Stomach smooth muscle (tissue), 2 donors: ENCODE data around the gene ATG9A.

Source experiments
- H3K27ac ChIP-seq: one replicate; pipeline ENCODE4 v1.7.0; 2013; ENCODE audit warnings: mild to moderate bottlenecking, low read length, inconsistent platforms
- H3K27me3 ChIP-seq, 2 donors: one replicate each; pipeline ENCODE4 v1.7.0; 2013; ENCODE audit warnings: low read length in 2 of 2; ENCODE audit not compliant: insufficient read depth in 2 of 2, control insufficient read depth in 1 of 2
- H3K36me3 ChIP-seq, 2 donors: one replicate each; pipeline ENCODE4 v1.7.0; 2013; ENCODE audit warnings: low read length in 2 of 2; ENCODE audit not compliant: control insufficient read depth in 2 of 2, insufficient read depth in 2 of 2
- H3K4me1 ChIP-seq: one replicate; pipeline ENCODE4 v1.7.0; 2013; ENCODE audit warnings: low read length; ENCODE audit not compliant: control insufficient read depth, insufficient read depth
- H3K4me3 ChIP-seq, 2 donors: one replicate each; pipeline ENCODE4 v1.7.0; 2013; ENCODE audit warnings: low read length in 2 of 2
- H3K9ac ChIP-seq, 2 donors: one replicate each; pipeline ENCODE4 v1.7.0; 2013; ENCODE audit warnings: low read length in 2 of 2, mild to moderate bottlenecking in 1 of 2
- H3K9me3 ChIP-seq, 2 donors: one replicate each; pipeline ENCODE4 v1.7.0; 2013; ENCODE audit warnings: low read length in 2 of 2; ENCODE audit not compliant: control insufficient read depth in 2 of 2
- donor health status: healthy.
- donor health status: Pancreatic carcinoma.

The ATG9A gene

GRCh38 chr2:219219784-219220532 lies 9.5 kb downstream of the ATG9A start:
- no peaks in the 10 kb centered on the region for H3K27me3 ChIP-seq
- H3K27ac ChIP-seq: peak overlapping the region; percentile 90
- H3K9ac ChIP-seq: peak overlapping the region; percentile 60 to 80
- H3K4me3 ChIP-seq: peak overlapping the region in 1 of 2 donors; percentile 80
- peaks cover 44% of the 10 kb centered on the region for H3K4me1 ChIP-seq
- H3K36me3 ChIP-seq: peaks cover 47 to 57% of the 10 kb centered on the region in 2 donors
- no peaks in the 10 kb centered on the region for H3K9me3 ChIP-seq

GRCh38 chr2:219218732-219219701 lies 10.4 kb downstream of the ATG9A start, which contains the start of gene ABCB6:
TSS of gene ABCB6 (minus strand) at chr2:219218958. CDS start at chr2:219218673, 285 bp downstream.
- peak within 1 kb of the TSS; percentile 73 to 80 for H3K4me3 ChIP-seq
- H3K27ac ChIP-seq: peak within 1 kb of the TSS; percentile 90
- H3K9me3 ChIP-seq: no peaks in the 10 kb centered on the region
- peak within 1 kb of the TSS; percentile 64 to 80 for H3K9ac ChIP-seq
- peaks cover 44% of the 10 kb centered on the region for H3K4me1 ChIP-seq
- H3K36me3 ChIP-seq: peaks cover 45 to 57% of the 10 kb centered on the region in 2 donors
- no peaks in the 10 kb centered on the region for H3K27me3 ChIP-seq

GRCh38 chr2:219218217-219218731 lies 11.2 kb downstream of the ATG9A start:
- H3K27ac ChIP-seq: peak overlapping the region; percentile 90
- no peaks in the 10 kb centered on the region for H3K9me3 ChIP-seq
- no peaks in the 10 kb centered on the region for H3K27me3 ChIP-seq
- peaks cover 44 to 56% of the 10 kb centered on the region in 2 donors for H3K36me3 ChIP-seq
- H3K9ac ChIP-seq: peak overlapping the region; percentile 64 to 65
- H3K4me3 ChIP-seq: peak overlapping the region; percentile 73 to 80
- H3K4me1 ChIP-seq: peaks cover 44% of the 10 kb centered on the region

GRCh38 chr2:219216535-219216915 lies 12.9 kb downstream of the ATG9A start:
- Histone ChIP-seq H3K27ac (peak overlapping the region; percentile 90), H3K9me3 (no peaks in the 10 kb centered on the region), H3K4me3 (no peak overlapping the region), H3K27me3 (no peaks in the 10 kb centered on the region), H3K4me1 (peaks cover 44% of the 10 kb centered on the region), H3K9ac (no peak overlapping the region), H3K36me3 (peaks cover 35 to 51% of the 10 kb centered on the region in 2 donors)

GRCh38 chr2:219215871-219216534 lies 13.4 kb downstream of the ATG9A start:
- Histone ChIP-seq H3K9me3 (no peaks in the 10 kb centered on the region), H3K36me3 (peaks cover 29 to 48% of the 10 kb centered on the region in 2 donors), H3K4me3 (no peak overlapping the region), H3K4me1 (peaks cover 44% of the 10 kb centered on the region), H3K27me3 (no peaks in the 10 kb centered on the region), H3K9ac (no peak overlapping the region), H3K27ac (no peak overlapping the region)

GRCh38 chr2:219214786-219215185 lies 14.7 kb downstream of the ATG9A start:
- Histone ChIP-seq H3K27me3 (no peaks in the 10 kb centered on the region), H3K9ac (no peak overlapping the region), H3K4me3 (no peak overlapping the region), H3K4me1 (peaks cover 38% of the 10 kb centered on the region), H3K36me3 (peaks cover 27 to 48% of the 10 kb centered on the region in 2 donors), H3K27ac (no peak overlapping the region), H3K9me3 (no peaks in the 10 kb centered on the region)

GRCh38 chr2:219214141-219214540 lies 15.3 kb downstream of the ATG9A start:
- peaks cover 33 to 52% of the 10 kb centered on the region in 2 donors for H3K36me3 ChIP-seq
- H3K9me3 ChIP-seq: no peaks in the 10 kb centered on the region
- H3K27ac ChIP-seq: no peak overlapping the region
- H3K27me3 ChIP-seq: no peaks in the 10 kb centered on the region
- no peak overlapping the region for H3K4me3 ChIP-seq
- peak overlapping the region in 1 of 2 donors; percentile 47 for H3K9ac ChIP-seq
- peaks cover 32% of the 10 kb centered on the region for H3K4me1 ChIP-seq

GRCh38 chr2:219213486-219214071 lies 15.9 kb downstream of the ATG9A start:
- no peaks in the 10 kb centered on the region for H3K9me3 ChIP-seq
- no peak overlapping the region for H3K4me3 ChIP-seq
- peaks cover 38 to 57% of the 10 kb centered on the region in 2 donors for H3K36me3 ChIP-seq
- no peaks in the 10 kb centered on the region for H3K27me3 ChIP-seq
- no peak overlapping the region for H3K9ac ChIP-seq
- peaks cover 27% of the 10 kb centered on the region for H3K4me1 ChIP-seq
- H3K27ac ChIP-seq: no peak overlapping the region

GRCh38 chr2:219213026-219213415 lies 16.4 kb downstream of the ATG9A start:
- Histone ChIP-seq H3K4me1 (peaks cover 26% of the 10 kb centered on the region), H3K4me3 (no peak overlapping the region), H3K9ac (no peak overlapping the region), H3K9me3 (no peaks in the 10 kb centered on the region), H3K36me3 (peaks cover 40 to 60% of the 10 kb centered on the region in 2 donors), H3K27ac (no peak overlapping the region), H3K27me3 (no peaks in the 10 kb centered on the region)

- Histone ChIP-seq H3K4me1 (peaks cover 22% of the 10 kb centered on the region), H3K27me3 (no peaks in the 10 kb centered on the region), H3K9me3 (no peaks in the 10 kb centered on the region), H3K4me3 (no peak overlapping the region), H3K36me3 (peaks cover 40 to 57% of the 10 kb centered on the region in 2 donors), H3K9ac (no peak overlapping the region), H3K27ac (no peak overlapping the region)
Observed at GRCh38 chr2:219210886-219211362, 18.5 kb downstream of the ATG9A start.
